ENCODE data around the gene WRAP73. TPM values are rescaled to one million over a fixed set of nuclear protein-coding genes. Genes with fewer than 3 reads are reported as not detected.
A peak's percentile ranks its signal among the peaks of the same experiment; 100 is the strongest.

Gene WRAP73
- polyA plus RNA-seq, 2 of the 4 experiments (the other 2 are of a cell fraction) = 15.4 to 16.1 TPM

DNA sequence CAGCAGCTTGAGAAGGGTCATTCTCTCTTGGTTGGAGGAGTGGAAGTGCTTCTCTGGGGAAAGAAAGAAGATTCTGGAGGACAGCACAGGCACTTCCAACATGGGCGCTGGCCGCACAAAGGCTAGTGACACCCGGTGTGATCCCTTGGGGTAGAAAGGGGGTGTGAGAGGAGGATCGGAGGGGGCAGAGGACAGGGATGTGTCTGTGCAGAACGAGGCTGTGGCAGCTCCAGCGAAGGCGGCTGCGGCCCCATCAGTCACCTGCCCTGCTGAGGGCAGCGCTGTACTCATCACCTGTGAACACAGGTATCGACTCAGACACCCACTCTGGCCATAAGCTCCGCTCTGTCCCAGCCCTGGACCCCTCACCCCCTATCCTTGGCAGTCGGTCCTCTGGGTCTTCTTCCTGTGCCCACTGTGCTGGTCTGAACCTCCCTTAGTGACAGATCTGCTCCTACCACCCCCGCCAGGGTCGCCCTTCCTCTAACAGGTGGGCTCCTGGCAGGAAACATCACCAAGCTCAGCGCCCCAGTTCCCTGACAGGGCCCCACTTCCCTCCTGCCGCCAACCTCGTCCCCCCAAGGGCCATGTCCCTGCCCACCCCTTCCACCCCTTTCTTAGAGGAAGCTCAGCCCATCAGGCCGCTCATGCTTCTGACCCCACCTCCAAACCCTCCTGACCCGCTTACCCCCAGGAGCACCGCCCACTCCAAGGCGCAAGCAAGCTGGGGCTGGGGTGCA is 22.5 kb upstream of the WRAP73 start:
- CTCF ChIA-PET = interaction anchor here (0.6 kb wide), 1 partner anchor 57 kb away, joined by 3 read pairs; no protein-coding TSS in a partner anchor
- TF ChIP-seq BHLHE40 (IDR thresholded peaks at IDR 0.05; ENCODE audit: low read depth, low read length) = no peak
- no peak for TF ChIP-seq HOXA7 (CRISPR knock-in tag; IDR thresholded peaks at IDR 0.05)
- TF ChIP-seq, protein P1, sequence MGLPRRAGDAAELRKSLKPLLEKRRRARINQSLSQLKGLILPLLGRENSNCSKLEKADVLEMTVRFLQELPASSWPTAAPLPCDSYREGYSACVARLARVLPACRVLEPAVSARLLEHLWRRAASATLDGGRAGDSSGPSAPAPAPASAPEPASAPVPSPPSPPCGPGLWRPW (IDR thresholded peaks at IDR 0.05) = no peak
- no peak for TF ChIP-seq CHD2 (IDR thresholded peaks at IDR 0.05; ENCODE audit: low read length, partially characterized antibody)
- no peak for TF ChIP-seq RARB (CRISPR knock-in tag; IDR thresholded peaks at IDR 0.05)
- TF ChIP-seq, protein P2, sequence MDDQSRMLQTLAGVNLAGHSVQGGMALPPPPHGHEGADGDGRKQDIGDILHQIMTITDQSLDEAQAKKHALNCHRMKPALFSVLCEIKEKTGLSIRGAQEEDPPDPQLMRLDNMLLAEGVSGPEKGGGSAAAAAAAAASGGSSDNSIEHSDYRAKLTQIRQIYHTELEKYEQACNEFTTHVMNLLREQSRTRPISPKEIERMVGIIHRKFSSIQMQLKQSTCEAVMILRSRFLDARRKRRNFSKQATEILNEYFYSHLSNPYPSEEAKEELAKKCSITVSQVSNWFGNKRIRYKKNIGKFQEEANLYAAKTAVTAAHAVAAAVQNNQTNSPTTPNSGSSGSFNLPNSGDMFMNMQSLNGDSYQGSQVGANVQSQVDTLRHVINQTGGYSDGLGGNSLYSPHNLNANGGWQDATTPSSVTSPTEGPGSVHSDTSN (IDR thresholded peaks at IDR 0.05) = no peak
- TF ChIP-seq, protein P3, sequence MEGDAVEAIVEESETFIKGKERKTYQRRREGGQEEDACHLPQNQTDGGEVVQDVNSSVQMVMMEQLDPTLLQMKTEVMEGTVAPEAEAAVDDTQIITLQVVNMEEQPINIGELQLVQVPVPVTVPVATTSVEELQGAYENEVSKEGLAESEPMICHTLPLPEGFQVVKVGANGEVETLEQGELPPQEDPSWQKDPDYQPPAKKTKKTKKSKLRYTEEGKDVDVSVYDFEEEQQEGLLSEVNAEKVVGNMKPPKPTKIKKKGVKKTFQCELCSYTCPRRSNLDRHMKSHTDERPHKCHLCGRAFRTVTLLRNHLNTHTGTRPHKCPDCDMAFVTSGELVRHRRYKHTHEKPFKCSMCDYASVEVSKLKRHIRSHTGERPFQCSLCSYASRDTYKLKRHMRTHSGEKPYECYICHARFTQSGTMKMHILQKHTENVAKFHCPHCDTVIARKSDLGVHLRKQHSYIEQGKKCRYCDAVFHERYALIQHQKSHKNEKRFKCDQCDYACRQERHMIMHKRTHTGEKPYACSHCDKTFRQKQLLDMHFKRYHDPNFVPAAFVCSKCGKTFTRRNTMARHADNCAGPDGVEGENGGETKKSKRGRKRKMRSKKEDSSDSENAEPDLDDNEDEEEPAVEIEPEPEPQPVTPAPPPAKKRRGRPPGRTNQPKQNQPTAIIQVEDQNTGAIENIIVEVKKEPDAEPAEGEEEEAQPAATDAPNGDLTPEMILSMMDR (IDR thresholded peaks at IDR 0.05) = no peak
- TF ChIP-seq, protein P4, sequence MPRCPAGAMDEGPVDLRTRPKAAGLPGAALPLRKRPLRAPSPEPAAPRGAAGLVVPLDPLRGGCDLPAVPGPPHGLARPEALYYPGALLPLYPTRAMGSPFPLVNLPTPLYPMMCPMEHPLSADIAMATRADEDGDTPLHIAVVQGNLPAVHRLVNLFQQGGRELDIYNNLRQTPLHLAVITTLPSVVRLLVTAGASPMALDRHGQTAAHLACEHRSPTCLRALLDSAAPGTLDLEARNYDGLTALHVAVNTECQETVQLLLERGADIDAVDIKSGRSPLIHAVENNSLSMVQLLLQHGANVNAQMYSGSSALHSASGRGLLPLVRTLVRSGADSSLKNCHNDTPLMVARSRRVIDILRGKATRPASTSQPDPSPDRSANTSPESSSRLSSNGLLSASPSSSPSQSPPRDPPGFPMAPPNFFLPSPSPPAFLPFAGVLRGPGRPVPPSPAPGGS (IDR thresholded peaks at IDR 0.05) = no peak
- TF ChIP-seq SMC3 (IDR thresholded peaks at IDR 0.05) = no peak
- TF ChIP-seq, protein P5, sequence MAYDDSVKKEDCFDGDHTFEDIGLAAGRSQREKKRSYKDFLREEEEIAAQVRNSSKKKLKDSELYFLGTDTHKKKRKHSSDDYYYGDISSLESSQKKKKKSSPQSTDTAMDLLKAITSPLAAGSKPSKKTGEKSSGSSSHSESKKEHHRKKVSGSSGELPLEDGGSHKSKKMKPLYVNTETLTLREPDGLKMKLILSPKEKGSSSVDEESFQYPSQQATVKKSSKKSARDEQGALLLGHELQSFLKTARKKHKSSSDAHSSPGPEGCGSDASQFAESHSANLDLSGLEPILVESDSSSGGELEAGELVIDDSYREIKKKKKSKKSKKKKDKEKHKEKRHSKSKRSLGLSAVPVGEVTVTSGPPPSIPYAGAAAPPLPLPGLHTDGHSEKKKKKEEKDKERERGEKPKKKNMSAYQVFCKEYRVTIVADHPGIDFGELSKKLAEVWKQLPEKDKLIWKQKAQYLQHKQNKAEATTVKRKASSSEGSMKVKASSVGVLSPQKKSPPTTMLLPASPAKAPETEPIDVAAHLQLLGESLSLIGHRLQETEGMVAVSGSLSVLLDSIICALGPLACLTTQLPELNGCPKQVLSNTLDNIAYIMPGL (CRISPR knock-in tag; IDR thresholded peaks at IDR 0.05; ENCODE audit: borderline replicate concordance) = no peak
- TF ChIP-seq RFX5 (IDR thresholded peaks at IDR 0.05) = no peak
- TF ChIP-seq, protein P6, sequence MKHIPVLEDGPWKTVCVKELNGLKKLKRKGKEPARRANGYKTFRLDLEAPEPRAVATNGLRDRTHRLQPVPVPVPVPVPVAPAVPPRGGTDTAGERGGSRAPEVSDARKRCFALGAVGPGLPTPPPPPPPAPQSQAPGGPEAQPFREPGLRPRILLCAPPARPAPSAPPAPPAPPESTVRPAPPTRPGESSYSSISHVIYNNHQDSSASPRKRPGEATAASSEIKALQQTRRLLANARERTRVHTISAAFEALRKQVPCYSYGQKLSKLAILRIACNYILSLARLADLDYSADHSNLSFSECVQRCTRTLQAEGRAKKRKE (CRISPR knock-in tag; IDR thresholded peaks at IDR 0.05; ENCODE audit: low read depth) = no peak
- TF ChIP-seq, protein P7, sequence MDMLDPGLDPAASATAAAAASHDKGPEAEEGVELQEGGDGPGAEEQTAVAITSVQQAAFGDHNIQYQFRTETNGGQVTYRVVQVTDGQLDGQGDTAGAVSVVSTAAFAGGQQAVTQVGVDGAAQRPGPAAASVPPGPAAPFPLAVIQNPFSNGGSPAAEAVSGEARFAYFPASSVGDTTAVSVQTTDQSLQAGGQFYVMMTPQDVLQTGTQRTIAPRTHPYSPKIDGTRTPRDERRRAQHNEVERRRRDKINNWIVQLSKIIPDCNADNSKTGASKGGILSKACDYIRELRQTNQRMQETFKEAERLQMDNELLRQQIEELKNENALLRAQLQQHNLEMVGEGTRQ (IDR thresholded peaks at IDR 0.05) = no peak
- Histone ChIP-seq H3K27ac (no peak overlapping the region), H3K9me3 (no peaks in the 10 kb centered on the region), H3K4me2 (no peak overlapping the region), H3K4me3 (no peak overlapping the region), H3K4me1 (peaks cover 10% of the 10 kb centered on the region)
- DNase-seq (ENCODE audit: low read depth in 1 of 2, low spot score in 1 of 2) (no peak), FAIRE-seq (no peak), ATAC-seq (no peak)
- 62% methylated on average over 16 of the region's 21 CpGs for WGBS (ENCODE audit: missing lambda C conversion rate)
- POLR2A ChIA-PET = no interaction called here

DNA sequence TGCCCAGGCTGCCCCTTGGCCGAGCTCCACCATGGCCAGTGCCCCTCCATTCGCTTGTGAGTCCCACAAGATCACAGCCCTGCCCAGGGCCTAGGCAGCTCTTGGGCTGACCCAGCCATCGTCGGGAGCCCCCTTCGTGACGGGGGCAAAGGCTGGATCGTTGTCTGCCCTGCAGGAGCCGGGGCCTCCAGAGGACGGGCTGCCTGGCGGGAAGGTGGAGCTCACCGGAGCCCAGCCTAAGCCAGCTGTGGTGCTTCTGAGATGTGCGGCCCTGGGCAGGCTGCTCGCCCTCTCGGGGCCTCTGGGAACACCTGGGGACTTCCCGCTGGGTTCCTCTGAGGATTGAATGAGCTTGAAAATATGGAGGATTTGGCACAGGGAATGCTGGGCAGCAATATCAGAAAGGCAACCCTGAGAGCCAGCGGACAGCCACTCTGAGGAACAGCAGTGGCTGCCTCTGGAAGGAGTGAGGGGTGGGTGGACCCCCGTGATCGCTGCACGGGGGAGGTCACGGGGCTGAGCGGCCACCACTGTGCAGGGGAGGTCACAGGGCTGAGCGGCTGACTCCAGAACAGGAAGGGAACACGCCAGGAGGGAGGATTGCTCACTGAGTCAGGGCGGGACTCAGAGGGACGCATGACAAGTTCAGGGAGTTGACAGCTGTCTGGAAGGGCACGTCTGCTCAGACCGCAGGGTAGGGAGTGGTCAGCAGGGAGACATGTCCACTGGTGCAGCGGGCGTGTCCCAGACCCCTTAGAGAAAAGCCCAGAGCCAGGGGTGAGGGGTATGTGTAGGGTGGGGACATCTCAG is 21.7 kb upstream of the WRAP73 start:
- FAIRE-seq (no peak), ATAC-seq (peak in 1 of 2 experiments; percentile 12; a peak in 1 of 6 replicates), DNase-seq (ENCODE audit: low read depth in 1 of 2, low spot score in 1 of 2) (no peak)
- Histone ChIP-seq H3K4me1 (peaks cover 10% of the 10 kb centered on the region), H3K27ac (no peak overlapping the region), H3K4me3 (no peak overlapping the region), H3K9me3 (no peaks in the 10 kb centered on the region), H3K4me2 (no peak overlapping the region)
- ChIA-PET POLR2A (no interaction called here), CTCF (interaction anchor here (1.1 kb wide), 1 partner anchor 53 kb away, joined by 4 read pairs; no protein-coding TSS in a partner anchor)
- 46% methylated on average over 11 of the region's 29 CpGs for WGBS (ENCODE audit: missing lambda C conversion rate)
- TF ChIP-seq FOSB (CRISPR knock-in tag; IDR thresholded peaks at IDR 0.05) (no peak), ZFP36 (IDR thresholded peaks at IDR 0.05; ENCODE audit: borderline replicate concordance, partially characterized antibody) (no peak), EHF (CRISPR knock-in tag; IDR thresholded peaks at IDR 0.05) (no peak), KDM1A (IDR thresholded peaks at IDR 0.05; ENCODE audit: low read depth) (no peak), ZSCAN20 (CRISPR knock-in tag; IDR thresholded peaks at IDR 0.05) (no peak), ESRRA (IDR thresholded peaks at IDR 0.05; ENCODE audit: borderline replicate concordance, low read length) (no peak)
- TF ChIP-seq, protein P4 (IDR thresholded peaks at IDR 0.05) = no peak
- TF ChIP-seq, protein P8, sequence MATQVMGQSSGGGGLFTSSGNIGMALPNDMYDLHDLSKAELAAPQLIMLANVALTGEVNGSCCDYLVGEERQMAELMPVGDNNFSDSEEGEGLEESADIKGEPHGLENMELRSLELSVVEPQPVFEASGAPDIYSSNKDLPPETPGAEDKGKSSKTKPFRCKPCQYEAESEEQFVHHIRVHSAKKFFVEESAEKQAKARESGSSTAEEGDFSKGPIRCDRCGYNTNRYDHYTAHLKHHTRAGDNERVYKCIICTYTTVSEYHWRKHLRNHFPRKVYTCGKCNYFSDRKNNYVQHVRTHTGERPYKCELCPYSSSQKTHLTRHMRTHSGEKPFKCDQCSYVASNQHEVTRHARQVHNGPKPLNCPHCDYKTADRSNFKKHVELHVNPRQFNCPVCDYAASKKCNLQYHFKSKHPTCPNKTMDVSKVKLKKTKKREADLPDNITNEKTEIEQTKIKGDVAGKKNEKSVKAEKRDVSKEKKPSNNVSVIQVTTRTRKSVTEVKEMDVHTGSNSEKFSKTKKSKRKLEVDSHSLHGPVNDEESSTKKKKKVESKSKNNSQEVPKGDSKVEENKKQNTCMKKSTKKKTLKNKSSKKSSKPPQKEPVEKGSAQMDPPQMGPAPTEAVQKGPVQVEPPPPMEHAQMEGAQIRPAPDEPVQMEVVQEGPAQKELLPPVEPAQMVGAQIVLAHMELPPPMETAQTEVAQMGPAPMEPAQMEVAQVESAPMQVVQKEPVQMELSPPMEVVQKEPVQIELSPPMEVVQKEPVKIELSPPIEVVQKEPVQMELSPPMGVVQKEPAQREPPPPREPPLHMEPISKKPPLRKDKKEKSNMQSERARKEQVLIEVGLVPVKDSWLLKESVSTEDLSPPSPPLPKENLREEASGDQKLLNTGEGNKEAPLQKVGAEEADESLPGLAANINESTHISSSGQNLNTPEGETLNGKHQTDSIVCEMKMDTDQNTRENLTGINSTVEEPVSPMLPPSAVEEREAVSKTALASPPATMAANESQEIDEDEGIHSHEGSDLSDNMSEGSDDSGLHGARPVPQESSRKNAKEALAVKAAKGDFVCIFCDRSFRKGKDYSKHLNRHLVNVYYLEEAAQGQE (IDR thresholded peaks at IDR 0.05) = no peak
